GM19043 (cell line): ENCODE data around the gene AMH.

Experiments used
- ATAC-seq: cut with Tn5 transposase; IDR thresholded peaks from one replicate; pipeline ENCODE4 v1.9.1; 2021; ENCODE audit warnings: low read depth; ENCODE audit not compliant: unreplicated experiment

Gene AMH

GRCh38 chr19:2219726-2220125, 29.4 kb upstream of the AMH start:
- ATAC-seq: no peak

DNA sequence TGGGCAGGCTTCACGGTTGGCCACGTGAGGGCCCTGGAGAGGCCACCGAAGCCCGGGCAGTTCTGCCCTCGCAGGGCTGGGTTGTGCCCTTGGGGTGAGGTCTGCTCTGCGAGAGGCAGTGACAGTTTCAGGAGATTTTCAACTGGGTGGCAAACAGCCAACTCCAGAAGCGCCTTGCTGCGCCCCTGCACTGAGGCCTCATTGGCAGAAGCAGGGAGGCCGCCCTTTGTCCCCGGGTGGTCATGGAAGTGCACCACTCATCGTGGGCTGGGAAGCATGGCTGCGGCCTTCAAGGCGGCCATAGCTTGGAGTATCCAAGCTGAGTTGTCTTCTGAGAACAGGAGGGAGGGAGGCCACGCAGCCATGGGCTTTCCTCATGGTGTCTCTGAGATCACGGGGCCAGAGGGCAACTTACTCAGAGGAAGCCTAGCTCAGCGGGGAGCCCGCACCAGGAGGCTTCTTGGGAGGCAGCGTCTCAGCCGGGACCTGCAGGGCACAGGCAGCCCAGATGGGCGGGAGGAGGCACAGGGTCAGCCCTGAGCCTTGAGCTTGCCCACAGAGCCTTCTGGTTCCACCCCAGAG, 27.8 kb upstream of the AMH start:
- no peak for ATAC-seq

- no peak for ATAC-seq
Measured at GRCh38 chr19:2221918-2222317, 27.2 kb upstream of the AMH start.

GRCh38 chr19:2223391-2223790, 25.7 kb upstream of the AMH start:
- no peak for ATAC-seq

GRCh38 chr19:2223959-2224358, 25.2 kb upstream of the AMH start:
- peak; percentile 63 for ATAC-seq

- no peak for ATAC-seq
Measured at GRCh38 chr19:2224754-2225349, 24.3 kb upstream of the AMH start.

DNA sequence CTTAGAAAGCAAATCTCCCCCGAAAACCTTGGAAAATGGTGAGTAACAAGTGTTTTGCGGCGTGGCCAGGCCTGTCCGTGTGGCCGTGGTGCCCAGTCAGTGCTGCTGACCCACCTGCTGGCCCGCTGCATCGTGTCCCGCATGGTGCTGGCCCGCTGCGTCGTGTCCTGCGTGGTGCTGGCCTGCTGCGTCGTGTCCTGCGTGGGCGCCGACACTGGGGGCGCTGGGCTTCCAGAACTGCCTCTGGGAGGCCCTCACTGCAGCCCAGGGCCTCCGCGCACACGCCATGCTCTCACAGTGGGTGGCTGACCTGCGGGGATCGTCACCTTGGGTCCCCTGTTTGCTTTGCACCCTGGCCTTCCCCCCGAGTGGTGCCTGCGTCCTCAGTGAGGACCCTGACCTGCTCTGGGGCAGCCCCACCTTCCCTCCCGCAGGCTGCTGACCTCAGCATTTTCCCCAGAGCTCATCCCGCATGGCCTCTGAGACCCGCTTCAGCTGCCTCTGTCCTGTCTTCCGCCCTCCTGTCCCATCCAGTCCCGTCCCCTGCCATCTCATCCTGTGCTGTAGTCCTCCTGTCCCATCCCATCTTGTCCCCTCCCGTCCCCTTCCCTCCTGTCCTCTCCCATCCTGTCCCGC, 23.6 kb upstream of the AMH start:
- no peak for ATAC-seq

- ATAC-seq: no peak
Measured at GRCh38 chr19:2226051-2226839, 22.9 kb upstream of the AMH start.

DNA sequence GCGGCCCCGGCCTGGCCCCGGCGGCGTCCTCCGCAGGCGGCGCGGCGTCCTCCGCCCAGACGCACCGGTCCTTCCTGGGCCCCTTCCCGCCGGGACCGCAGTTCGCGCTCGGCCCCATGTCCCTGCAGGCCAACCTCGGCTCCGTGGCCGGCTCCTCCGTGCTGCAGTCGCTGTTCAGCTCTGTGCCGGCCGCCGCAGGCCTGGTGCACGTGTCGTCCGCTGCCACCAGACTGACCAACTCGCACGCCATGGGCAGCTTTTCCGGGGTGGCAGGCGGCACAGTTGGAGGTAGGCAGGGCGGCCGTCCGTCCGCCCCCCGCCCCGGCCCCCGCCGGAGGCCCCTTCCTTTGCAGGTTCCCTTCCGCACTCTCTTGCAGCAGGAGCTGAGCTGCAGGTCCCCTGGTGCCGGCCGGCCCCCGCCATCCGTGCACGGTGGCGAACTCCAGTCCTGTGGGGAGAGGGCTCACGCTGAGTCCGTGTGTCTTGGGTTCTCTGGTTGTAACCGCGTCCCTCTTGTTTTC, 22.2 kb upstream of the AMH start:
- no peak for ATAC-seq

DNA sequence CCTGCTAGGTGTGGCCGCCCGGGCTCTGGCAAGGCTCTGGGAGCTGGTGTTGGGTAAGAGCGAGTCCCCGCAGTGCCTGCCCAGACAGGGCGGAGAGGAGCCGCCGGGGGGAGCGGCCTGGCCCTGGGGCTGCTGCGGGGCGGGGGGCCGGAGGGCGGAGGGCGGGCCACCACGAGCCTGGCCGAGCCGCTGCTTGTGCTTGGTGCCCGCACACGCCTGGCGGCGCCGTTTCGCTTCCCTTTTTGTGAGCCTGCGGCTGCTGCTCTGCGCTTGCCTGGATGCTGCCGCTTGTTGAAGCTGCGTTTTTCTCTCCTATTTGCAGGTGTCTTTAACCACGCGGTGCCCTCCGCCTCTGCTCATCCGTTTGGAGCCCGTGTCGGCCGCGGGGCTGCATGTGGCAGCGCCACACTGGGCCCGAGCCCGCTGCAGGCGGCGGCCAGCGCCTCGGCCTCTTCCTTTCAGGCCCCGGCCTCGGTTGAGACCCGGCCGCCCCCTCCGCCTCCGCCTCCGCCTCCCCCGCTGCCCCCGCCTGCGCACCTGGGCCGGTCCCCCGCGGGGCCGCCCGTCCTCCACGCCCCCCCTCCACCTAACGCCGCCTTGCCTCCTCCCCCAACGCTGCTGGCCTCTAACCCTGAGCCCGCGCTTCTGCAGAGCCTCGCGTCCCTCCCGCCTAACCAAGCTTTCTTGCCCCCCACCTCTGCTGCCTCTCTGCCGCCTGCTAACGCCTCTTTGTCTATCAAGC, 21.5 kb upstream of the AMH start:
- ATAC-seq: no peak

DNA sequence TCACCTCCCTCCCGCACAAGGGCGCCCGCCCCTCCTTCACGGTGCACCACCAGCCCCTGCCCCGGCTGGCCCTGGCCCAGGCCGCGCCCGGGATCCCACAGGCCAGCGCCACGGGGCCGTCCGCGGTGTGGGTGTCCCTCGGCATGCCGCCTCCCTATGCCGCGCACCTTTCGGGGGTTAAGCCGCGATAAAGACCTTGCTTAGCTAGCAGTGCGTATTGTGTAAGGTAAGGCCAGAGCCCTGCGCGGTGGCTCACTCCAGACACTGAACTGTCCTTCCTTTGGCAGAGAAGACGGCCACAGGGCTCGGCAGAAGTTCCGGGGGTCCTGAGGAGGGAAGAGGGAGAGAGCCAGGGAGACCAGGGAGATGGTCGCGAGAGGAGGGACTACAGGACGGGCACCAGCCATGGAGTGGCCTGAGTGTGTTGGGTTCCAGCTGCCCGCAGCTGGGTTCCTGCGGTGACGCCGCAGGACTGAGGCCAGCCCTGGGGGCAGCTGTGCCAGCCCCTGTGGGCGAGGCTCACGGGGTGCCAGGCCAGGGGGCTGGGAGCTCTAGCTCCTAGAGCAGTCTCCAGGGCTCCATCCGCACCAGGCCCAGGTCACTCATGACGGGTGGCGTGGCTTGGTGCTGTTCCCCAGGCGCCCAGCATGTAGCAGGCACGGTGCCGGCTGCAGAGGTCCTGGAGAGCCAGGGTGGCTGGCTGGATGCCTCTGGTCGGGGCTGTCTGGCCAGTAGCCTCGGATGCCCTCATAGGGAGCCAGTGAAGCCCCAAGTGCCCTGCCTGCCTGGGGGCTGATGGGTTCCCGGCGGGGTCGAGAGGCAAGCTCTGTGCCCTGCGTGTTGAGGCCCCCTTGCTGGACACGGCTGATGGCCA, 20.7 kb upstream of the AMH start:
- ATAC-seq: no peak

DNA sequence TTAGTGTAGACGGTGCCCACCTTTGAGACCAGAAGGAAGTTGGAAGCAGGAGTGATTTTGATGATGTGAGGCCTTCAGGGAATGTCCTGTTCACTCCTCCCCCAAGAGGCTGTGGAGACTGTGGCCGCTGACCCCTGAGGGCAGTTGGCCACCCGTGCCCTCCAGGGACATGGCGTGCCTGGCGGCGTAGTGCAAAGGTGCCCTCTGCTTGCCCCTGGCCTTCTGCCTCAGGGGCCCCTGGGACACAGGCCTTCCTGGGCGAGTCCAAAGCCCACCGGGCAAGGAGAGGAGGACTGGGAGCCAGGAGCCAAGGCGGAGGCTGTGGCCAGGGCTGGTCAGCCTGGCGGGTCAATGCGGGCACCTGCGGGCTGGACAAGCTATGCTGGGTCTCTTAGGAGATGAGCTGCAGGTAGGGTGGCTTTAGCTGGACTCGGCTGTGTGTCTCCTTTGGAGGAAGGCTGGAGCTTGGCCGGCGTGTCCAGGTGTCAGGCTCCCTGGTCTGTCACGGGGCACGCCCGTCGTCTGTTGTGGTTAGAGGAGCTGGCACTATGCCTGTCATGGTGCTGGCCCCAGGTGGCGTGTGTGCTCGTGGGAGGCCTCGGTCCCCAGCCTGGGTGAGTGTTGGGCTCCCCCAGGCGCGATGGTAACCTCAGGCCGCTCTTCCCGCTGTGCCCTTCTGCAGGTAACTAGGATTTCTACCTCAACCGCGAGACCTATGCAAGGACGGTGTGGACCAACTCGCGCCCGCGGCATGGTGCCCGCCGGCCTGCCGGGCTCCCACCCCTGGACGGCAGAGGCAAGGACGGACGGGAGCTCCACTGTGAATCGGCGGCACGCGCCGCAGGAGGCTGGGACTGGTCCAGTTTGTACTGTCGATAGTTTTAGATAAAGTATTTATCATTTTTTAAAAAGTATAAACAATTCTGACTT, 19.8 kb upstream of the AMH start:
- ATAC-seq: no peak

DNA sequence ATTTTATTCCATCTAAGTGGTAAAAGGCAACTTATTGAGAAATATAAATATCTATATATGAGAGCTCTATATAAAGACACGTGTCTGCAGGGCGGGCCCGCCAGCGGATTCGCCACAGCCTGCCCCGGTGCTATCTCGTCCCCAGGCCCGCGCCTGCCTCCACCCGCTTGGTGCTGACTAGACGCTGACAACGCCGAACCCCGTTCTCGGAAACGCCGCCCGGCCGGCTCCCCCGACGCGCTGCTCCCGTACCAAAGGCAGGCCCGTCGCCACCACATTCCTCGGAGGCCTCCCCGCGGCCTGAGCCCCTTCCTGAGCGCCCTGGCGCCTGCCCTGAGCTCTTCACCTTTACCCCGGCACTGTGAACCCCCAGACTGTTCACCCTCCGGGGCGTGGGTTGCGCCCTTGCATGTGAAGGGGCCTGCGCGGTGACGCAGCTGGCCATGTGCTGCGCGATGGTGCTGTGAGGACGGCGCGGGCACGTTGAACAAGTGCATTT, 19.0 kb upstream of the AMH start:
- ATAC-seq: no peak

DNA sequence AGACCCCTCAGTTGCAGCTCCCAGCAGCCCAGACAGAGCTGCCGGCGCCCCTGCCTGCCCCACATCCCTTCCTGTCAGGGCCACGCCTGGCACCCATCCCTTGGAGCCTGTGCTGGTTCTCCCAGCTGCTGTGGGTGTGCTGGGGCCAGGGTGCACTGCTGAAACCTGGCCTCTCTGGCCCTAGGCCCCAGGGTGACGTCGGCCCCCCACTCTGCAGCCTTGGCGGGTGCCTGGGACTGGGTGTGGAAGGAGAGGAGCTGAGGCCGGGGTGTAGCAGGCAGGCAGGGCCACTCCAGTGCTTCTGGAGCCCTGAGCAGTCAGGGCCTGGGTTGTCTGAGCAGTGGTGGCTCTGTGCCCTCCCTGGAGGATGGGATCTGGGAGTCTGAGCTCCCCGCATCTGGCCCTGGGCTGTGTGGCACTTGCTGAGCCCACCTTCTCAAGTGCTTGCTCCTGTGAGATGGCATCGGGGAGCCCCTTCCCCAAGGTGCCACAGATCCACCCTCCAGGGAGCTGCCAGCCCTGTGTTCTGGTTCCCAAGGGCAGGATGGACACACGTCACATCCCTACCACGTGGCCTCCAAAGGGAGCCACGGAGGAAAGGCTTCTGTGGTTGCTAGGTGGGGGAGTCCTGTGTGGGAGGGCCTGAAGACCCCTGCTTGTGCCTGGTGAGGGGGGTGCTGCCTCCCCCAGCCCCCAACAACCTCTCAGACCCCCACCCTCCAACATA, 18.2 kb upstream of the AMH start:
- ATAC-seq: no peak

DNA sequence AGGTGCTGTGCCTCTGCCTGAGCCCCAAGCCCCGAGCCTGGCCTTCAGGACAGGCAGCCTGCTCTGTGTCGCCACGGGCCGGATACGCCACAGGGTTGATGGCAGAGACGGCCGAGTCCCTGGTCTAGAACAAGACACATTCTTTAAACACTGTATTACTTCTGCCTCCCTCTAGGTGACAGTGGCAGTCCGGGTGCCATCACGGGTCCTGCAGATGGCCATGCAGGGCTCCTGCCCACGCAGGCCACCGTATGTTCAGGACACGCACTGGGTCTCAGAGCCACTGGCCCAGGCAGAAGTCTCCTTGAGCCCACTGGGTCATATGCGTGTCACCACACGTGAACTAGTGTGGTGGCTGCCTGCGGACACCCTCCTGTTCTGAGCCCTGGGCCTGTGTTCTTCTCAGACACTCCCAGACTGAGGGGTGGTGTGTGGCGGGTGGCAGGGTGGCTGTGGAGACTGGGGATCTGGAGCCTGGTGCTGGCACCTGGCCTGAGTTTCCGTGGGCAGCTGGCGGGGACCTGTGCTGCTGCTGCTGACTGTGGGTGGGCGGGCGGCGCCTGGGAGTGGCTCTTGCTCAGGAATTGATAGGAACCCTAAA, 17.4 kb upstream of the AMH start:
- ATAC-seq: no peak

- ATAC-seq: no peak
Measured at GRCh38 chr19:2232286-2233151, 16.6 kb upstream of the AMH start.
